ENCODE results near the gene ANXA10.

DNA sequence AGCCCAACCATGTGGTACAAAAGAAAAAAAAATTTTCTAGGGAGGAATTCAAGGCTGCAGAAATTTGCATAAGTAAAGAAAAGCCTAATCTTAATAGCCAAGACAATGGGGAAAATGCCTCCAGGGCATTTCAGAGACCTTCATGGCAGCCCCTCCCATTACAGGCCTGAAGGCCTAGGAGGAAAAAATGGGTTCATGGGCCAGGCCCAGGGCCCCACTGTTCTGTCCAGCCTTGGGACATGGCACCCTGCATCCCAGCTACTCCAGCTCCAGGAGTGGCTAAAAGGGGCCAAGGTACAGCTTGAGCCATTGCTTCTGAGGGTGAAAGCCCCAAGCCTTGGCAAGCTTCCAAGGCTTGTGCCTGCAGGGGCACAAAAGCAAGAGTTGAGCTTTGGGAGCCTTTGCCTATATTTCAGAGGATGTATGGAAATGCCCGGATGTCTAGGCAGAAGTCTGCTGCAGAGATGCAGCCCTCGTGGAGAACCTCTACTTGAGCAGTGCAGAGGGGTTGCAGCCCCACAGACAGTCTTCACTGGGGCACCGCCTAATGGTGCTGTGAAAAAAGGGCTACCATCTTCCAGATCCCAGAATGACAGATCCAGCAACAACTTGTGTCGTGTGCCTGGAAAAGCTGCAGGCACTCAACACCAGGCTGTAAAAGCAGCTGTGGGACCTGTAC, 111.0 kb downstream of the ANXA10 start:
- no peak for TF ChIP-seq POLR2A (IDR thresholded peaks at IDR 0.05; ENCODE audit: extremely low read depth, insufficient read length)
- TF ChIP-seq, protein P1, sequence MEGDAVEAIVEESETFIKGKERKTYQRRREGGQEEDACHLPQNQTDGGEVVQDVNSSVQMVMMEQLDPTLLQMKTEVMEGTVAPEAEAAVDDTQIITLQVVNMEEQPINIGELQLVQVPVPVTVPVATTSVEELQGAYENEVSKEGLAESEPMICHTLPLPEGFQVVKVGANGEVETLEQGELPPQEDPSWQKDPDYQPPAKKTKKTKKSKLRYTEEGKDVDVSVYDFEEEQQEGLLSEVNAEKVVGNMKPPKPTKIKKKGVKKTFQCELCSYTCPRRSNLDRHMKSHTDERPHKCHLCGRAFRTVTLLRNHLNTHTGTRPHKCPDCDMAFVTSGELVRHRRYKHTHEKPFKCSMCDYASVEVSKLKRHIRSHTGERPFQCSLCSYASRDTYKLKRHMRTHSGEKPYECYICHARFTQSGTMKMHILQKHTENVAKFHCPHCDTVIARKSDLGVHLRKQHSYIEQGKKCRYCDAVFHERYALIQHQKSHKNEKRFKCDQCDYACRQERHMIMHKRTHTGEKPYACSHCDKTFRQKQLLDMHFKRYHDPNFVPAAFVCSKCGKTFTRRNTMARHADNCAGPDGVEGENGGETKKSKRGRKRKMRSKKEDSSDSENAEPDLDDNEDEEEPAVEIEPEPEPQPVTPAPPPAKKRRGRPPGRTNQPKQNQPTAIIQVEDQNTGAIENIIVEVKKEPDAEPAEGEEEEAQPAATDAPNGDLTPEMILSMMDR (IDR thresholded peaks at IDR 0.05; ENCODE audit: low read depth, low read length), result no peak
- TF ChIP-seq, protein P2, sequence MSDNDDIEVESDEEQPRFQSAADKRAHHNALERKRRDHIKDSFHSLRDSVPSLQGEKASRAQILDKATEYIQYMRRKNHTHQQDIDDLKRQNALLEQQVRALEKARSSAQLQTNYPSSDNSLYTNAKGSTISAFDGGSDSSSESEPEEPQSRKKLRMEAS (IDR thresholded peaks at IDR 0.05; ENCODE audit: low read depth, low read length), result no peak

Data from NB4 (cell line).